T-cell (primary cell): ENCODE results near the gene ALDH4A1. TPM values are rescaled to one million over a fixed set of nuclear protein-coding genes. Genes with fewer than 3 reads are reported as not detected.

Source experiments
- ATAC-seq, 4 experiments: fragments of 200-7000 bp in 3 of 4; fragments of 150-1000 bp in 1 of 4; cut with Tn5 transposase; replicated peaks in 1 of 4; 1 replicate in 3 of 4; 2 replicates in 1 of 4; pipeline ENCODE4 v1.10.0; 2021; ENCODE audit warnings: moderate library complexity in 3 of 4, mild to moderate bottlenecking in 2 of 4, moderate number of reproducible peaks in 1 of 4
- CTCF ChIA-PET, 2 donors: fragments of 300-600 bp; sonication (Branson Sonifier 250); formaldehyde crosslinking; loops; one replicate each; lab custom pipeline; 2022; ENCODE audit warnings: antibody characterized with exemption in 2 of 2; lab: Charles Lee
- POLR2A ChIA-PET, 2 donors: fragments of 300-600 bp; sonication (Branson Sonifier 250); formaldehyde crosslinking; loops; one replicate each; lab custom pipeline; 2022; ENCODE audit warnings: antibody characterized with exemption in 2 of 2; lab: Charles Lee
- DNase-seq, 35 experiments: peaks; one replicate each; pipeline versions ENCODE4 v3.0.0 to v3.0.0-alpha.2; 2013 to 2023
- H3K27ac ChIP-seq: one replicate; pipeline ENCODE4 v1.5.1; 2013; ENCODE audit warnings: low read length
- H3K27me3 ChIP-seq, 2 experiments: replicated peaks in 1 of 2; 1 replicate in 1 of 2; 2 replicates in 1 of 2; pipeline versions ENCODE4 v1.6.1 to v1.7.0; 2013; ENCODE audit warnings: low read length in 1 of 2, mixed read lengths in 1 of 2; ENCODE audit not compliant: control insufficient read depth in 2 of 2, insufficient read depth in 2 of 2; ENCODE audit errors: extremely low read depth in 1 of 2
- H3K36me3 ChIP-seq, 2 donors: 1 replicate in 1 of 2; 2 replicates in 1 of 2; pipeline versions ENCODE4 v1.6.1 to v1.7.0; 2013; ENCODE audit warnings: low read length in 1 of 2; ENCODE audit not compliant: control insufficient read depth in 2 of 2, insufficient read depth in 1 of 2; ENCODE audit errors: extremely low read depth in 1 of 2
- H3K4me1 ChIP-seq, 2 experiments: 1 replicate in 1 of 2; 2 replicates in 1 of 2; pipeline versions ENCODE4 v1.6.1 to v1.7.0; 2013; ENCODE audit warnings: low read length in 2 of 2, mixed read lengths in 1 of 2; ENCODE audit not compliant: insufficient read depth in 2 of 2, control insufficient read depth in 1 of 2; ENCODE audit errors: extremely low read depth in 1 of 2
- H3K4me3 ChIP-seq, 2 donors: 1 replicate in 1 of 2; 2 replicates in 1 of 2; pipeline versions ENCODE4 v1.5.1 to v1.7.0; 2013; ENCODE audit warnings: mild to moderate bottlenecking in 2 of 2, low read length in 1 of 2, moderate library complexity in 1 of 2; ENCODE audit not compliant: control insufficient read depth in 1 of 2; ENCODE audit errors: extremely low read depth in 1 of 2
- H3K9me3 ChIP-seq: 2 replicates; pipeline ENCODE4 v1.7.0; 2013
- H3K27ac Mint-ChIP-seq, 2 donors: one replicate each; pipeline ENCODE4 v1.8.0; 2020 to 2021; ENCODE audit warnings: mild to moderate bottlenecking in 2 of 2, mixed read lengths in 2 of 2
- H3K27me3 Mint-ChIP-seq, 2 donors: one replicate each; pipeline ENCODE4 v1.8.0; 2021 to 2022; ENCODE audit warnings: mixed read lengths in 2 of 2
- H3K36me3 Mint-ChIP-seq: one replicate; pipeline ENCODE4 v1.8.0; 2021; ENCODE audit warnings: mixed read lengths
- H3K4me1 Mint-ChIP-seq, 3 donors: one replicate each; pipeline ENCODE4 v1.8.0; 2020 to 2022; ENCODE audit warnings: mixed read lengths in 3 of 3, mild to moderate bottlenecking in 1 of 3
- H3K4me3 Mint-ChIP-seq, 3 donors: one replicate each; pipeline ENCODE4 v1.8.0; 2020 to 2022; ENCODE audit warnings: mild to moderate bottlenecking in 3 of 3, mixed read lengths in 3 of 3, moderate library complexity in 3 of 3
- H3K9me3 Mint-ChIP-seq, 3 donors: one replicate each; pipeline ENCODE4 v1.8.0; 2020 to 2022; ENCODE audit warnings: mixed read lengths in 3 of 3
- WGBS: methylation state at CpG from one replicate; pipeline ENCODE4 v1.1.5; 2013; ENCODE audit warnings: missing lambda C conversion rate; ENCODE audit not compliant: insufficient coverage; 5-methylcytosine and 5-hydroxymethylcytosine counted together
- total RNA-seq, 35 experiments: library from RNA in 6 of 35; stranded (reverse) in 6 of 35; fragments of 120-200 nt in 1 of 35; gene quantifications; one replicate each; pipeline versions ENCODE4 v1.2.1 to v1.2.4 and lab custom pipeline; 2013 to 2026

The ALDH4A1 gene
- total RNA-seq, 5 donors from 2014 or later (not counting 1 experiment from before 2014, with no cell fraction given): 0.85 to 2.8 (median 2.2) TPM

DNA sequence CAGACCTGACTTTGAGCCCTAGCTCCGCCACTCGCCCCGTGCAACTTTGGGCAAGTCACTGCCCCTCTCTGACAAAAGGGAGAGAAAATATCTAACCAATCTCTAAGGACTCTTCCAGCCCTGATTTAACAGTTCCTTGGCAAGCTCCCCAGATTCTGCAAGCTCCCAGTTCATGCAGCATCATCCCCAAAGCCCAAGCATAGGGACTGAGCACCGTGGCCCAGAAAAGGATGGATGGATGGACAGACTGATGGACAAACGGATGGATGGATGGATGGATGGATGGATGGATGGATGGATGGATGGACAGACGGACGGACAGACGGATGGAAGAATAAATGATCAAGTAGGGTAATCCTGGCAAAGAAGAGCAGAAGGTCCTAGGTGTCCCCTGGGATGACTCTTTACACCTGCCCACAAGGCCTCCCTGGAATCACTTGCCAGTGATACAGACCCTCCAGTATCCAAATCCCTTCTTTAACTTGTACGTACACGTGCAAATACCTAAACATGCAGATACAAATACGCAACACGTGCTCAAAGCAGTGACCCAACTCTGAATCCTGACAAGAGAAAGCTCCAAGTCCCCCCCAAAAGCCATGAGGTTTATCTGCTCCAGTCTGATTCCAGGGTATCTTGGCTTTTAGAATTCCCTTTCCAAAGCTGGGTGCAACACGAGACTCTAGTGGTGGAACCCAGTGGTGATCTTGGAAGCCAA lies 38.1 kb upstream of the ALDH4A1 start:
- peaks cover 3 to 99% of the 10 kb centered on the region in 2 experiments for H3K4me1 ChIP-seq

DNA sequence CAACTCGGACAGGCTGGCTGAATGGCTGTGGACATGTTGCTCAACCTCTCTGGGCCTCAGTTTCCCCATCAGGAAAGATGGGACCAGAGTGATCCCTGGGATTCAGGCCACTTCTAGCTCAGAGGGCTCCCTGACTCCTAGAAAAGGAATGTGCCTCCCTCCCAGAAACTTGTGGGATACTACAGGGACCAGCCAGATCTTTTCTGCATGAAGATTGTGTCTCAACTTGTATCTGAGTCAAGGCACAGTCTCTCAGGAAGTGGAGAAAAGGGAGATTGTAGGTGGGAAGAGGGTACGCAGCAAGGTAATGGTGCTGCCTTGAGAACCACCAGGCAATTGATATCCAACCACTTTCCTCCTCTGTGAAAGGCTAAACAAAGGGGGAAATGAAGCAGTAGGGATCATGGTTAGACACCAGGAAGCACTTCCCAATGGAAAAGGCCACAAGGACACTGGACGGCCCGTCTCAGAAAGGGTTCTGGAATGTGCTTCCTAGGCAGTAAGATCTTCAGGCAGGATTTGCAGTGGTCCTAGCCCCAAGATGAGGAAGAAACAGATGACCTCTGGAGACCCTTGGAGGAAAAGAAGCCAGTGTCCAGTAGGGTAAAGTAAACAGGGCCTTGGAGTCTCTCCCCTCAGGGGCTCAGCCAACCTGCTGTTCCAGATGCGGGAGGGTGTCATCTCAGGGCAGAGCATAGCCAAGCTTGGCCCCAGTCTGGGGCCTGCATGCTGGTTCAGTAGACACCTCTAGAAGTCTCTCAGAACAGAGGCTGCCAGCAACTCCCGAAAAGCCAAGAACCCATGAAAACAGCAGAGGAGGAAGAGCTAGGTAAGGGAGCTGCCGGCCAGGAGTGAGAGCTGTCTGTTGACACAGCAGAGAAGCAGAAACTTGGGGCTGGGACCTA lies 37.3 kb upstream of the ALDH4A1 start:
- DNase-seq (no peak), ATAC-seq (no peak)
- Histone ChIP-seq H3K4me3 (no peak overlapping the region), H3K36me3 (peaks cover 0 to 8% of the 10 kb centered on the region in 2 donors), H3K27ac (no peak overlapping the region), H3K27me3 (no peaks in the 10 kb centered on the region), H3K9me3 (no peaks in the 10 kb centered on the region), H3K4me1 (peaks cover 3 to 99% of the 10 kb centered on the region in 2 experiments)
- H3K27me3 Mint-ChIP-seq: no peaks in the 10 kb centered on the region
- no peaks in the 10 kb centered on the region for H3K9me3 Mint-ChIP-seq
- H3K36me3 Mint-ChIP-seq: peaks cover 5% of the 10 kb centered on the region
- POLR2A ChIA-PET: interaction anchor here in 1 of 2 donors (0.6 kb wide), 1 partner anchor 16 kb away, joined by 3 read pairs; no protein-coding TSS in a partner anchor
- H3K4me1 Mint-ChIP-seq: peaks cover 74 to 89% (median 79%) of the 10 kb centered on the region in 3 donors
- CTCF ChIA-PET: no interaction called here
- peak overlapping the region; percentile 24 to 75 for H3K27ac Mint-ChIP-seq
- 97% methylated on average over 5 of the region's 7 CpGs for WGBS
- H3K4me3 Mint-ChIP-seq: peak overlapping the region in 1 of 3 donors; percentile 36

More for the DNA sequence above, 38.1 kb upstream of the ALDH4A1 start:
- 88% methylated on average over 7 of the region's 13 CpGs for WGBS
- H3K4me1 Mint-ChIP-seq: peaks cover 74 to 89% (median 79%) of the 10 kb centered on the region in 3 donors
- no peaks in the 10 kb centered on the region for H3K9me3 Mint-ChIP-seq
- Histone ChIP-seq H3K27ac (no peak overlapping the region), H3K36me3 (peaks cover 0 to 8% of the 10 kb centered on the region in 2 donors), H3K27me3 (no peaks in the 10 kb centered on the region), H3K4me3 (no peak overlapping the region), H3K9me3 (no peaks in the 10 kb centered on the region)
- ChIA-PET POLR2A (interaction anchor here in 1 of 2 donors (0.6 kb wide), 1 partner anchor 17 kb away, joined by 3 read pairs; no protein-coding TSS in a partner anchor), CTCF (no interaction called here)
- H3K27ac Mint-ChIP-seq: peak overlapping the region; percentile 24 to 60
- H3K36me3 Mint-ChIP-seq: peaks cover 5% of the 10 kb centered on the region
- ATAC-seq: no peak
- no peaks in the 10 kb centered on the region for H3K27me3 Mint-ChIP-seq
- DNase-seq: no peak
- H3K4me3 Mint-ChIP-seq: peak overlapping the region in 1 of 3 donors; percentile 36

DNA sequence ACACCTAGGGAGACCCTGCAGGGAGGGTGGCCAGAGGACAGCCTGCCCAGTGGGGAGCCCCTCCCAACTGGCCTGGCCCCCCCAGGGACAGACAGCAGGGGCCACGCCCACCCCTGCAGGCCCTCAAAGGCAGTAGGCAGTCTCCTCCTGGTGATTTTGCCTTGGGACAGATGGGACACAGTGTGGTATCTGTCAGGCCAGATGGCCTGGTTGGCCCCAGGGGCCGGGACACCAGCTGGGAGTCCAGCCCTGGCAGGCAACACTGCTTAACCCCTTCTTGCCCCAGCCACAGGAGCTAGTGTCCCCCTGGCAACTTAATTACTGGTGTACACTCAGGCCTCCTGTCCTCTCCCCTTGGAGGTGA lies 36.3 kb upstream of the ALDH4A1 start:
- Histone ChIP-seq H3K4me1 (peaks cover 6 to 97% of the 10 kb centered on the region in 2 experiments), H3K27ac (no peak overlapping the region), H3K36me3 (peaks cover 0 to 7% of the 10 kb centered on the region in 2 donors), H3K27me3 (no peaks in the 10 kb centered on the region), H3K4me3 (no peak overlapping the region), H3K9me3 (no peaks in the 10 kb centered on the region)
- Mint-ChIP-seq H3K36me3 (peaks cover 5% of the 10 kb centered on the region), H3K4me3 (no peak overlapping the region), H3K27ac (peak overlapping the region in 1 of 2 donors; percentile 61), H3K4me1 (peaks cover 71 to 88% (median 78%) of the 10 kb centered on the region in 3 donors), H3K27me3 (no peaks in the 10 kb centered on the region), H3K9me3 (no peaks in the 10 kb centered on the region)
- ChIA-PET CTCF (no interaction called here), POLR2A (no interaction called here)
- DNase-seq (no peak), ATAC-seq (no peak)
- WGBS: 93% methylated on average over 2 of the region's 2 CpGs

DNA sequence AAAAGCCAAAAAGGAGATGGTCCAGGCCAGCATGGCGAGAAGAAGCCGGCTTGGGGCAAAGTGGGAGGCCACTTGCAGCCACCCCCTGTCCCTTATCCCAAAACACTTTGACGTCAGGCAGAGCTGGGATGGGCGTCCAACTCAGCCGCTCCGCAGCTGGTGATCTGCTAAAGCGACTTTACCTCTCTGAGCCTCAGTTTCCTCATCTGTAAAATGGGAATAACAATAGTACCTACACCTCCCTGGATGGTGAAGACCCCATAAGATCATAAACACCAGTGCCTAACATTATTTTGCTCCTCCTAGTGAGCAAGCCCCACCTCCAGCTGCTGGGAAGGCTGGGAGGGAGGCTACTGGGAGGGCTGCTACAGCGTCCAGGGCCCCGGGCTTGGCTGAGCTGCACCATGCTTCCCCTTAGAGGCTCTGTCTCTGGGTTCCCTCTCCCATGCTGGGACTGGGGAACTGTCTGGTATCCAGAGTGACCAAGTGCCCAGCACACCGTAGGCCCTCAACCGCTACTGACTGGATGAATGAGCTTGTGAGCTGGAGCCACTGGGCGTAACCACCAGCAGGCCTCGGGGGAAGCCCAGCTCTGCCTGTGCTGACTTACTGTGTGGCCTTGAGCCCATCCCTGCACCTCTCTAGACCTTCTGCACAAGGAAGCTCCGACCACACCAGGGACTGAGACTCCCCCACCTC lies 35.8 kb upstream of the ALDH4A1 start:
- 90% methylated on average over 14 of the region's 14 CpGs for WGBS
- Histone ChIP-seq H3K4me3 (no peak overlapping the region), H3K27me3 (no peaks in the 10 kb centered on the region), H3K9me3 (no peaks in the 10 kb centered on the region), H3K4me1 (peaks cover 6 to 97% of the 10 kb centered on the region in 2 experiments), H3K36me3 (peaks cover 0 to 1% of the 10 kb centered on the region in 2 donors), H3K27ac (no peak overlapping the region)
- no peaks in the 10 kb centered on the region for H3K36me3 Mint-ChIP-seq
- DNase-seq: no peak
- ChIA-PET CTCF (no interaction called here), POLR2A (no interaction called here)
- no peak overlapping the region for H3K4me3 Mint-ChIP-seq
- peaks cover 66 to 89% (median 76%) of the 10 kb centered on the region in 3 donors for H3K4me1 Mint-ChIP-seq
- peak overlapping the region; percentile 55 to 61 for H3K27ac Mint-ChIP-seq
- no peaks in the 10 kb centered on the region for H3K27me3 Mint-ChIP-seq
- no peaks in the 10 kb centered on the region for H3K9me3 Mint-ChIP-seq
- ATAC-seq: no peak

DNA sequence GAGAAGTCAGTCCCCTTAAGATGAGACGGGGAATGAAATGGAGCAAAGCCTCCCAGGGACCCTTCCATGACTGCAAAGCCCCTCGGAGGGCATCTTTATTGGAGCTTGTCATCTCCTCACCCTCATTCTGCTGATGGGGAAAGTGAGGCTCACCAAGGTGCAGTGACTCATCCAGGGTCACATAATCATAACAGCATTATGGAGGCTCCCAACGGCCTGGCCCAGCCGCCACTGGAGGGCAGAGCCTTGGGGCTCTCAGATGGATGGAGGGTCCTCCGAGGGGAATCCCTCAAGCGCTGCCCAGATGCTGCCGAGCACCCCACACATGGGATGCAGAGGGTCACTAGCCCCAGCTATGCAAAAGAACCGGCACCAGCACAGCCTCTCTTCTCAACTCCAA lies 35.2 kb upstream of the ALDH4A1 start:
- Histone ChIP-seq H3K4me3 (no peak overlapping the region), H3K9me3 (no peaks in the 10 kb centered on the region), H3K27ac (no peak overlapping the region), H3K4me1 (peaks cover 6 to 97% of the 10 kb centered on the region in 2 experiments), H3K36me3 (no peaks in the 10 kb centered on the region), H3K27me3 (no peaks in the 10 kb centered on the region)
- Mint-ChIP-seq H3K36me3 (no peaks in the 10 kb centered on the region), H3K9me3 (no peaks in the 10 kb centered on the region), H3K27me3 (no peaks in the 10 kb centered on the region), H3K27ac (peak overlapping the region; percentile 61 to 89), H3K4me1 (peaks cover 72 to 94% (median 80%) of the 10 kb centered on the region in 3 donors), H3K4me3 (no peak overlapping the region)
- POLR2A ChIA-PET: interaction anchor here in 1 of 2 donors (0.5 to 1.0 kb wide), 2 partner anchors 10 to 47 kb away, joined by 3 to 6 read pairs; no protein-coding TSS in a partner anchor
- WGBS: 88% methylated on average over 4 of the region's 8 CpGs
- no peak for ATAC-seq
- no peak for DNase-seq
- CTCF ChIA-PET: no interaction called here
